Natural killer cell treated with Interleukin-12 subunit alpha and Interleukin-12 subunit beta and Interleukin-15 and Interleukin-18, amount 100 ng/mL, for 72 hours (primary cell): Measurements from ENCODE around the gene MPV17L2. TPM values are rescaled to one million over a fixed set of nuclear protein-coding genes. Genes with fewer than 3 reads are reported as not detected.
A peak's percentile ranks its signal among the peaks of the same experiment; 100 is the strongest.
"Not testable (repeated sequence)": the region's sequence is repeated elsewhere in the genome, so short reads cannot be mapped to it uniquely, and the experiment has no call there.

Experiments used
- ATAC-seq, 2 donors: fragments of 150-1000 bp; cut with Tn5 transposase in 1 of 2; sonication (Bioruptor Pico), chemical (Tn5 transposase) in 1 of 2; 2 replicates each; pipeline ENCODE4 v1.10.0; 2021
- DNase-seq: peaks from one replicate; pipeline ENCODE4 v3.0.0; 2022; ENCODE audit warnings: low spot score
- H3K27ac Mint-ChIP-seq, 2 donors: 1 replicate in 1 of 2; 2 replicates in 1 of 2; pipeline ENCODE4 v1.8.0; 2022; ENCODE audit warnings: mixed read lengths in 2 of 2, mild to moderate bottlenecking in 1 of 2, moderate library complexity in 1 of 2
- H3K27me3 Mint-ChIP-seq, 2 donors: 1 replicate in 1 of 2; 2 replicates in 1 of 2; pipeline ENCODE4 v1.8.0; 2022; ENCODE audit warnings: mixed read lengths in 2 of 2
- H3K36me3 Mint-ChIP-seq: one replicate; pipeline ENCODE4 v1.8.0; 2022; ENCODE audit warnings: mixed read lengths
- H3K4me1 Mint-ChIP-seq, 2 donors: 1 replicate in 1 of 2; 2 replicates in 1 of 2; pipeline ENCODE4 v1.8.0; 2022; ENCODE audit warnings: low read depth in 2 of 2, mixed read lengths in 2 of 2, mild to moderate bottlenecking in 1 of 2
- H3K4me3 Mint-ChIP-seq: one replicate; pipeline ENCODE4 v1.8.0; 2022; ENCODE audit warnings: mixed read lengths
- H3K9me3 Mint-ChIP-seq: 2 replicates; pipeline ENCODE4 v1.8.0; 2022; ENCODE audit warnings: mixed read lengths
- total RNA-seq, 2 donors: library from RNA; stranded (reverse); gene quantifications; one replicate each; pipeline ENCODE4 v1.2.3, GENCODE V29; 2022

Gene MPV17L2
- total RNA-seq, 2 donors from 2014 or later: 17.4 to 34.2 TPM

- Mint-ChIP-seq H3K9me3 (no peaks in the 10 kb centered on the region), H3K4me1 (peaks cover 27 to 32% of the 10 kb centered on the region in 2 donors), H3K36me3 (no peaks in the 10 kb centered on the region), H3K27ac (peak overlapping the region in 1 of 2 donors; percentile 16), H3K4me3 (no peak overlapping the region), H3K27me3 (no peaks in the 10 kb centered on the region)
- no peak for DNase-seq
- no peak for ATAC-seq
Measured at GRCh38 chr19:18156268-18156667, 36.8 kb upstream of the MPV17L2 start.

- Mint-ChIP-seq H3K4me3 (no peak overlapping the region), H3K27ac (no peak overlapping the region), H3K4me1 (peaks cover 22 to 26% of the 10 kb centered on the region in 2 donors), H3K9me3 (no peaks in the 10 kb centered on the region), H3K27me3 (no peaks in the 10 kb centered on the region), H3K36me3 (no peaks in the 10 kb centered on the region)
- no peak for ATAC-seq
- DNase-seq: no peak
Measured at GRCh38 chr19:18156841-18157464, 36.1 kb upstream of the MPV17L2 start.

- peaks cover 17 to 20% of the 10 kb centered on the region in 2 donors for H3K4me1 Mint-ChIP-seq
- no peak for DNase-seq
- no peaks in the 10 kb centered on the region for H3K27me3 Mint-ChIP-seq
- H3K4me3 Mint-ChIP-seq: no peak overlapping the region
- H3K9me3 Mint-ChIP-seq: no peaks in the 10 kb centered on the region
- no peak overlapping the region for H3K27ac Mint-ChIP-seq
- ATAC-seq: no peak
- H3K36me3 Mint-ChIP-seq: no peaks in the 10 kb centered on the region
Measured at GRCh38 chr19:18157465-18158063, 35.5 kb upstream of the MPV17L2 start.

GRCh38 chr19:18158467-18158866 lies 34.6 kb upstream of the MPV17L2 start:
- DNase-seq: no peak
- Mint-ChIP-seq H3K4me3 (no peak overlapping the region), H3K27ac (no peak overlapping the region), H3K36me3 (no peaks in the 10 kb centered on the region), H3K9me3 (no peaks in the 10 kb centered on the region), H3K4me1 (peaks cover 15 to 19% of the 10 kb centered on the region in 2 donors), H3K27me3 (no peaks in the 10 kb centered on the region)
- ATAC-seq: no peak

- H3K36me3 Mint-ChIP-seq, ATAC-seq, DNase-seq, H3K4me3 Mint-ChIP-seq, H3K27ac Mint-ChIP-seq, H3K9me3 Mint-ChIP-seq, H3K27me3 Mint-ChIP-seq: not testable (repeated sequence)
- H3K4me1 Mint-ChIP-seq: peaks cover 12 to 14% of the 10 kb centered on the region in 2 donors
Measured at GRCh38 chr19:18159059-18159616, 33.9 kb upstream of the MPV17L2 start.

- no peak overlapping the region for H3K27ac Mint-ChIP-seq
Measured at GRCh38 chr19:18159810-18160209, 33.2 kb upstream of the MPV17L2 start.

GRCh38 chr19:18160493-18160970 lies 32.5 kb upstream of the MPV17L2 start:
- Mint-ChIP-seq H3K4me1 (peaks cover 7 to 10% of the 10 kb centered on the region in 2 donors), H3K27me3 (no peaks in the 10 kb centered on the region), H3K9me3 (no peaks in the 10 kb centered on the region), H3K36me3 (peaks cover 1% of the 10 kb centered on the region), H3K4me3 (peak overlapping the region; percentile 68), H3K27ac (no peak overlapping the region)
- ATAC-seq: no peak
- no peak for DNase-seq

More at GRCh38 chr19:18159810-18160209, 33.2 kb upstream of the MPV17L2 start:
- H3K4me3 Mint-ChIP-seq: no peak overlapping the region
- ATAC-seq (no peak), DNase-seq (no peak)
- H3K36me3 Mint-ChIP-seq: no peaks in the 10 kb centered on the region
- H3K4me1 Mint-ChIP-seq: peaks cover 7 to 10% of the 10 kb centered on the region in 2 donors
- no peaks in the 10 kb centered on the region for H3K9me3 Mint-ChIP-seq
- H3K27me3 Mint-ChIP-seq: no peaks in the 10 kb centered on the region

- ATAC-seq (peak; percentile 95 to 96), DNase-seq (peak; percentile 88)
- no peaks in the 10 kb centered on the region for H3K27me3 Mint-ChIP-seq
- no peaks in the 10 kb centered on the region for H3K9me3 Mint-ChIP-seq
- H3K27ac Mint-ChIP-seq: no peak overlapping the region
- peaks cover 9% of the 10 kb centered on the region in 2 donors for H3K4me1 Mint-ChIP-seq
- peaks cover 7% of the 10 kb centered on the region for H3K36me3 Mint-ChIP-seq
- H3K4me3 Mint-ChIP-seq: peak overlapping the region; percentile 68
Measured at GRCh38 chr19:18160971-18161635, 31.9 kb upstream of the MPV17L2 start.

GRCh38 chr19:18161636-18162002 lies 31.4 kb upstream of the MPV17L2 start:
- Mint-ChIP-seq H3K36me3 (peaks cover 7% of the 10 kb centered on the region), H3K27me3 (no peaks in the 10 kb centered on the region), H3K27ac (no peak overlapping the region), H3K4me1 (peaks cover 5% of the 10 kb centered on the region in 2 donors), H3K4me3 (no peak overlapping the region), H3K9me3 (no peaks in the 10 kb centered on the region)
- DNase-seq (no peak), ATAC-seq (peak in 1 of 2 donors; percentile 2)

GRCh38 chr19:18164072-18164471 lies 28.9 kb upstream of the MPV17L2 start:
- H3K4me3 Mint-ChIP-seq: no peak overlapping the region
- no peak overlapping the region for H3K27ac Mint-ChIP-seq
- DNase-seq (no peak), ATAC-seq (no peak)
- H3K4me1 Mint-ChIP-seq: peaks cover 5 to 8% of the 10 kb centered on the region in 2 donors
- no peaks in the 10 kb centered on the region for H3K27me3 Mint-ChIP-seq
- H3K36me3 Mint-ChIP-seq: peaks cover 7% of the 10 kb centered on the region
- H3K9me3 Mint-ChIP-seq: no peaks in the 10 kb centered on the region

GRCh38 chr19:18165794-18166544 lies 27.0 kb upstream of the MPV17L2 start:
- no peaks in the 10 kb centered on the region for H3K27me3 Mint-ChIP-seq
- no peak overlapping the region for H3K27ac Mint-ChIP-seq
- H3K4me1 Mint-ChIP-seq: peaks cover 0 to 6% of the 10 kb centered on the region in 2 donors
- no peak overlapping the region for H3K4me3 Mint-ChIP-seq
- no peaks in the 10 kb centered on the region for H3K9me3 Mint-ChIP-seq
- ATAC-seq (no peak), DNase-seq (peak; percentile 15)
- H3K36me3 Mint-ChIP-seq: peaks cover 7% of the 10 kb centered on the region

GRCh38 chr19:18167011-18167410 lies 26.0 kb upstream of the MPV17L2 start:
- Mint-ChIP-seq H3K36me3 (peaks cover 7% of the 10 kb centered on the region), H3K4me1 (peaks cover 5 to 12% of the 10 kb centered on the region in 2 donors), H3K27ac (no peak overlapping the region), H3K4me3 (no peak overlapping the region), H3K9me3 (no peaks in the 10 kb centered on the region), H3K27me3 (no peaks in the 10 kb centered on the region)
- ATAC-seq (no peak), DNase-seq (peak; percentile 29)

- Mint-ChIP-seq H3K9me3 (no peaks in the 10 kb centered on the region), H3K4me1 (peaks cover 11 to 18% of the 10 kb centered on the region in 2 donors), H3K27me3 (no peaks in the 10 kb centered on the region), H3K36me3 (peaks cover 7% of the 10 kb centered on the region), H3K4me3 (no peak overlapping the region), H3K27ac (no peak overlapping the region)
- ATAC-seq (peak; percentile 77 to 85), DNase-seq (no peak)
Measured at GRCh38 chr19:18167975-18168645, 24.9 kb upstream of the MPV17L2 start.
